HG03469 (cell line): ENCODE results near the gene CDH15.
"Not testable (repeated sequence)": the region's sequence is repeated elsewhere in the genome, so short reads cannot be mapped to it uniquely, and the experiment has no call there.

ENCODE experiments used
- ATAC-seq: cut with Tn5 transposase; IDR thresholded peaks from one replicate; pipeline ENCODE4 v1.9.1; 2021; ENCODE audit warnings: mild to moderate bottlenecking, moderate library complexity, moderate number of reproducible peaks; ENCODE audit not compliant: unreplicated experiment

CDH15 gene

GRCh38 chr16:89185887-89186592 is 14.5 kb downstream of the CDH15 start:
- not testable (repeated sequence) for ATAC-seq

- not testable (repeated sequence) for ATAC-seq
Observed at GRCh38 chr16:89186593-89187031, 15.1 kb downstream of the CDH15 start.

- no peak for ATAC-seq
Observed at GRCh38 chr16:89187032-89187769, 15.7 kb downstream of the CDH15 start.

- ATAC-seq: no peak
Observed at GRCh38 chr16:89187770-89188392, 16.3 kb downstream of the CDH15 start.

GRCh38 chr16:89188471-89189357 is 17.2 kb downstream of the CDH15 start:
- ATAC-seq: not testable (repeated sequence)

- ATAC-seq: no peak
Observed at GRCh38 chr16:89189358-89190025, 17.9 kb downstream of the CDH15 start.

- ATAC-seq: no peak
Observed at GRCh38 chr16:89190150-89190958, 18.8 kb downstream of the CDH15 start.

GRCh38 chr16:89191033-89191900 is 19.7 kb downstream of the CDH15 start:
- ATAC-seq: no peak

GRCh38 chr16:89191901-89192185 is 20.3 kb downstream of the CDH15 start:
- ATAC-seq: no peak

GRCh38 chr16:89192186-89192955 is 20.8 kb downstream of the CDH15 start:
- ATAC-seq: not testable (repeated sequence)

- ATAC-seq: no peak
Observed at GRCh38 chr16:89192956-89193575, 21.5 kb downstream of the CDH15 start.

- ATAC-seq: no peak
Observed at GRCh38 chr16:89193576-89194293, 22.2 kb downstream of the CDH15 start.

- no peak for ATAC-seq
Observed at GRCh38 chr16:89194340-89195311, 23.1 kb downstream of the CDH15 start.

GRCh38 chr16:89195521-89196171 is 24.1 kb downstream of the CDH15 start:
- no peak for ATAC-seq

GRCh38 chr16:89197033-89197632 is 25.6 kb downstream of the CDH15 start:
- no peak for ATAC-seq
